Activated T-cell treated with anti-CD3 and anti-CD28 coated beads for 24 hours (primary cell): ENCODE data around the gene RNF10.
A peak's percentile ranks its signal among the peaks of the same experiment; 100 is the strongest.
"Not testable (repeated sequence)": the region's sequence is repeated elsewhere in the genome, so short reads cannot be mapped to it uniquely, and the experiment has no call there.

Source experiments
- DNase-seq: peaks from one replicate; pipeline ENCODE4 v3.0.0-alpha.2; 2020; ENCODE audit warnings: low read depth

Gene RNF10

DNA sequence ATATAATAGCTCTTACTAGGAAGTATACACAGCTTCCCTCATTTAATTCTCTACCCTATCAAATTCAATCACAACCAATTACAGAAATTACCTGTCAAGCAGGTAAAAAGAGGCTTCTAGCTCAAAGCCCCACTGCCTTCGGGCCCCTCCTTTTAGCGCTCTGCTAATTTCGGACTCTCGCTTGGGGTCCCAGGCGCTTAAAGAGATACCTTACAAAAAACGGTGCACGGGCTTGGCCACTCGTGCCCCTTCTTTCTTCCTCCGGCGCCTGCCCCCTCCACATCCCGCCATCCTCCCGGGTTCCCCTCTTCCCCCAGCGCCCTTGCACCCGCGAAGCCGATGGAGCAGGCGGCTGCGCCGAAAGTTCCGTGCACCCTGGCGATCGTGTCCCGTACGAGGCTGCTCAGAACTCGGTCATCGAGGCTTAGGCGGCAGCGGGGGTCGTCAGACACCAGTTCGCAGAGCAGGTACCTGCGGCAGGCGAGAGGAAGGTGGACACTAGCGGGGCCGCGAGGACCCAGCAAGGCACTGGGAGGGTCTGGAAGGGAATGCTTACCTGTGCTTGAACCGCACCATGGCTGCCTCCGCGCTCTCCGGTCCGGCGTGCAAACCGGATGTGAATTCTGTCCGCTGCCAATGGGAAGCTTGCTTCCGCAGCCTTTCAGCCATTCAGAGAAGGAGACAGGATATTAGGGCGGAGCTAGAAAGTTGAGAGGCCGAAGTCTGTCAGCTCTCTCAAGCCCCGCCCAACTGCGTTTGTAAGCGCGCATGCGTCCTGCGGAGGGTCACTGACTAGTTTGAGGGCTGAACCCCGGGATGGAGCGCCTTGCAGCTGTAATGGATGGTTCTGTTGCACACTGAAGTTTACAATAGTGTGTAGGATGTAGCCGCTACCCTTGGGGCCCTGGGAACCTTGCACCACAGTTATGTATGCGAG is 46.9 kb downstream of the RNF10 start, which contains the start of gene POP5:
POP5 (minus strand) TSS at position 616 of the 937 bp plus-strand sequence; CDS start at position 576, 40 bp downstream.
- peak; percentile 91 for DNase-seq

DNA sequence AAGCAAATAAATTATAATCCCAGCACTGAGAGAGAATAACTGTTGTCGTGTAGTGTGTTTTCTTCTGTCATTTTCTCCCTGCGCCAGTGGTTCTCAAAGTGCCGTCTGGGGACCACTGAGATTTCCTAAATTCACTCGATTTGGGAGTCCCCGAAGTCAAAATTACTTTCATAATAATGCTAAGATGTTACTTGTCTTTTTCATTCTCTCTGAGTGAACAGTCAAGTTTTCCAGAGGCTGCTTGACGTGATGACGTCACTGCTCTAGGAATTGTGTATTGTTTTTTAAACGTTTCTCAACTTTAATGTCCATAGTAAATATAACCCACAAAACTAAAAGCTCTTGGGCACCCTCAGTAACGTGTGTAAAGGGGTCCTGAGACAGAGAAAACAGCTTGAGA is 47.8 kb downstream of the RNF10 start:
- no peak for DNase-seq

DNA sequence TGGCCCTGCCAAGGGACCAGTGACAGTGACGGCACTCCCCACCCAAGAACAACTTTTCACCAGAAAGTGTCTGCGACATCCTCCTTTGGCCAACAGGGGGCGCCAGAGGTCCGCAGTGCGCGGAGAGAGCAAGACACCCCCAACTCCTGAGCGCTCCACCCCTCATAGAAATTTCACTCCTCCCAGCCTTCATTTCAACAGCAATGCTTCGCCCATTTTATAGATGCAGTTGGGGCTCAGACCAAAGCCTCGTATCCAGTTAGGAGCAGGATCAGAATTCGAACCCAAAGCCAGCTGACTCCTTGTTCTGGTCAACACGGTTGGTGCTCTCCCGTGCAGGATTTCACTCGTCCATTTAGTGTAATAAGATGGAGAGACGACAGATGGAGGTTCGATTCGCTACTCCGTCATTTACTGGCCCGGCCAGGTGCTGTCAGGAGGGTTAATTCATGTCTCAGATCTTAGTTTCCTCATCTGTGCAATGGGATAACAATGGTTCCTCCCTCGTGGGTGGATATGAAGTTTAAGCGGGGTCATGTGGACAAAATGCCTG is 49.4 kb downstream of the RNF10 start:
- DNase-seq, result peak; percentile 77

- peak; percentile 37 for DNase-seq
Measured at GRCh38 chr12:120584343-120585149, 50.4 kb downstream of the RNF10 start.

- DNase-seq, result no peak
Measured at GRCh38 chr12:120586206-120586605, 52.0 kb downstream of the RNF10 start.

DNA sequence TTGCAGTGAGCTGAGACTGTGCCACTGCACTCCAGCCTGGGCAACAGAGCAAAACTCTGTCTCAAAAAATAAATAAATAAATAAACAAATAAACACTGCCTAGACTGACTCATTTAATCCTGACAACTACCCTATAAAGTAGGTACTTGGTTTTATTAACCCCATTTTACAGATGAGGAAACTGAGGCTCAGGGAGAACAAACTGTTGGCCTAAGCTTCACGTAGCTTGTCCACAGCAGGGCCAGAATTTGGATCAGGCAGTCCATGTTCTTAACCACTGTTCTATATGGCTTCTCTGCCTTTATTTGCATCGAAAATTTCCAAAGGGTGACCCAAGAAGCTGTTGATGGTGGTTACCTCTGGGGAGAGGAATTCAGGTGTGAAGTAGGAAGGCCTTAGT is 52.7 kb downstream of the RNF10 start:
- no peak for DNase-seq

- DNase-seq, result no peak
Measured at GRCh38 chr12:120588371-120588770, 54.2 kb downstream of the RNF10 start.

DNA sequence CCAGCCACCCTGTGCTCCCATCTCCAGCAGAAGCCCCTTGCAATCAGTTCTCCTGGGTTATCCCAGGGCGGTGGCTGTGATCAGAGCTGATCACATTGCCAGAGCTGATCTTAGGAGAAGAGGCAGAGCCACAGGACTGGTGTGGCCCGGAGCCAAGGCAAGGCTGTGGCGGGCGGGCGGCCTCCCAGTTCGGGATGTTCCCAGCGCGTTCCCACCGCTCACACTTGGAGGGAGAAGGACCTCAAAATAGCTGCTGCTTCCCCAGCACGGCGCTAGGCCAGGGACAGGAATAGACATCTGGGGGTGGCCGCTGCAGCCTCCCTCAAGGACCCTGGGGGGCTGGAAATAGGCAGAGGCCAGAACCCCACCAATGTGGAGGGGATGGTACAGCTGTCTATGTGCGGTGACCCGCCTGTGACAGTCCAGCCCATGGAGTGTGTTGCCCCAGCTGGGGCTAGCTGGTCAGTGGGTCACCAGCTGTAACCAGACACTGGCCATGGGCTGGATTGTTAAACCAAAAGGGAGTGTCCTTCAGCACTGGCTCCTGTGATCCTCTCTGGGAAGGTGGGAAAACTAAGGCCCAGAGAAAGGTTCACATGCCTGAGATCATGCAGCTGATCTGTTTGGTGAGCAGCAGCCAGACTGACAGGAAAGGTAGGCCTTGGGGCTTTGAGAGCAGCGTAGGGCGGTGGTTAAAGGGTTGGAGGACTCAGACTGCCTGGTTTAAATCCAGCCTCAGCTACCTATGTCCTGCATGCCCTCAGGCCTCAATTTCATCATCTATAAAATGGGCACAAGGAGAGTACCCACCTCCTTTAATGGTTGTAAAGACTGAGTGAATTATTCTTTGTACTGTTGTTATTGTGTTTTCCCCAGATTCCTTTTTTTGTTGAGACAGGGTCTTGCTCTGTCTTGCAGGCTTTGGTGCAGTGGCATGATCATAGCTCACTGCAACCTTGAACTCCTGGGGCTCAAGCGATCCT is 55.1 kb downstream of the RNF10 start:
- DNase-seq, result no peak

GRCh38 chr12:120590741-120591407 is 56.7 kb downstream of the RNF10 start:
- no peak for DNase-seq

DNA sequence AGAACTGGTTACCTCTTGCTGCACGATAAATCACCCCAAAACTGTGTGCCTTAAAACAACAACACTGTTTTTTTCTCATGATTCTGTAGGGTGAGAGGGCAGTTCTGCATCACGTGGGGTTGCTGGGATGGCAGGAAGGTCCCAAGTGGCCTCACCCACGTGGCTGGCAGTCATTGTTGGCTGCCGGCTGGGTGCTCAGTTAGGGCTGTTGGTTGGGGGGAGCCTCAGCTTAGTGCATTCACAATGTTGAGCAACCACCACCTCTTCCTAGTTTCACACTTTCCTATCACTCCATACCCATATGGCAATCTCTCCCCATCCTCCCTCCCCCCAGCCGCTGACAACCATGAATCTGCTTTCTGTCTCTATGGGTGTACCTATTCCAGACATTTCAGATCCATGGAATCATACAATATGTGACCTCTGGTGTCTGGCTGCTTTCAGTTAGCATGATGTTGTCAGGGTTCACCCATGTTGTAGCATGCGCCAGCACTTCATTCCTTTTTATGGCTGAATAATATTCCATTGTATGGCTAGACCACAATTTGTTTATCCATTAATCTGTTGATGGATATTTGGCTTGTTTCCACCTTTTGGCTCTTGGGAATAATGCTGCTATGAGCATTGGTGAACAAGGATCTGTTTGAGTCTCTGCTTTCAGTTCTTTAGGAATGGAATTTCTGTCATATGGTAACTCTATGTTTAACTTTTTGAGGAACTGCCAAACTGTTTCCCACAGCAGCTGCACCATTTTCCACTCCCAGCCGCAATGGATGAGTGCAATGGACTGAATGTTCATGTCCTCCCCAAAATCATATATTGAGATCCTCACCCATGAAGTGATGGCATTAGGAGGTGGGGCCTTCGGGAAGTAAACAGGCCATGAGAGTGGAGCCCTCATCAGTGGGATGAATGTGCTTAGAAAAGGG is 58.2 kb downstream of the RNF10 start:
- no peak for DNase-seq

DNA sequence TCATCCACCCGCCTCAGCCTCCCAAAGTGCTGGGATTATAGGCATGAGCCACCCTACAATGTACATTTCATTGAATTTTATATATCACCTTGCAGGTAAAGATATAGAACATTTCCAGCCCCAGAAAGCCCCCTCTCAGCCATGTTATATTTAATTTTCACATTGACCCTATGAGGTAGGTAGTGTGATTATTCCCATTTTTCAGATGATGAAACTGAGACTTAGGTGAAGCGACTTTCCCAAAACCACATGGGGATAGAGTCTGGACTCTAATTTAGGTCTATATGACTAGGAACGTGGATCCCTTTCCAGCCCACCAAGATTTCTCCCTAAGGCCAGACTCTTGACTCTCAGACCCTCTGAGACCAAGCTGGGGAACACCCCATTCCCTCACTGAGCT is 62.7 kb downstream of the RNF10 start:
- no peak for DNase-seq

GRCh38 chr12:120597861-120598260 is 63.7 kb downstream of the RNF10 start:
- DNase-seq, result no peak

DNA sequence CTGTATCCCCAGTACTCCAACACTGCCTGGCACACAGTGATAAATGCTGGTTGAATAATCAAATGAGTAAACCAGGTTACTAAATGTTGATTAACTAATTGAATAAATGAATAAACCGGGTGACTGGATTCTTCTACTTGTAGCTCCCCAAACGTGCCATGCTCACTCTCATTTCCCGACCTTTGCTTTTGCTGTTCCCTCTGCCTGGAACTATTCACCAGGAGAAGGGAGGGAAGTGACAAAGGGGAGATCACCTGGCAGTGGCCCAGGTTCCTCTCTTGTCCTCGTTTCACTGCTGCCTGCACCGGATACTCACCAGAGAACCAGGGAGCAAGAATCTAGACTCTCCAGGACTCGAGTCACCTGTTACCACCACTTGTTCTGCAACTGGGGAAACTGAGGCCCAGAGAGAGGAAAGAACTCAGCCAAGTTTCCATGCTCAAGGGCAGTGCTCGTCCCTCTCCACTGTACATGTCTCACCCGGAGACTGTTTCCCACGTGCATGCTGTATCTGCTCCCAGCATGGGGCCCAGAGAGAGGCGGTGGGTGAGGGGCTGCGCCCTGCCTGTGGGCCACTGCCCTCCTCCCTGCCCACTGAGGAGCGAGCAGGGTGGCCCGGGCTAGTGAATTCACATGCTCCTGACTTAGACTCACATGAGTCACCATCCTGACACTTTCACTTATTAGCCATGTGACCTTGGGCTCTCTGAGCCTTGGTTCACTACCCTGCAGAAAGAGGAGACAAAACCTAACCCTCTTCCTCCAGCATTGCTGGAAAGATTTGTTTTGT is 64.7 kb downstream of the RNF10 start:
- DNase-seq, result no peak

DNA sequence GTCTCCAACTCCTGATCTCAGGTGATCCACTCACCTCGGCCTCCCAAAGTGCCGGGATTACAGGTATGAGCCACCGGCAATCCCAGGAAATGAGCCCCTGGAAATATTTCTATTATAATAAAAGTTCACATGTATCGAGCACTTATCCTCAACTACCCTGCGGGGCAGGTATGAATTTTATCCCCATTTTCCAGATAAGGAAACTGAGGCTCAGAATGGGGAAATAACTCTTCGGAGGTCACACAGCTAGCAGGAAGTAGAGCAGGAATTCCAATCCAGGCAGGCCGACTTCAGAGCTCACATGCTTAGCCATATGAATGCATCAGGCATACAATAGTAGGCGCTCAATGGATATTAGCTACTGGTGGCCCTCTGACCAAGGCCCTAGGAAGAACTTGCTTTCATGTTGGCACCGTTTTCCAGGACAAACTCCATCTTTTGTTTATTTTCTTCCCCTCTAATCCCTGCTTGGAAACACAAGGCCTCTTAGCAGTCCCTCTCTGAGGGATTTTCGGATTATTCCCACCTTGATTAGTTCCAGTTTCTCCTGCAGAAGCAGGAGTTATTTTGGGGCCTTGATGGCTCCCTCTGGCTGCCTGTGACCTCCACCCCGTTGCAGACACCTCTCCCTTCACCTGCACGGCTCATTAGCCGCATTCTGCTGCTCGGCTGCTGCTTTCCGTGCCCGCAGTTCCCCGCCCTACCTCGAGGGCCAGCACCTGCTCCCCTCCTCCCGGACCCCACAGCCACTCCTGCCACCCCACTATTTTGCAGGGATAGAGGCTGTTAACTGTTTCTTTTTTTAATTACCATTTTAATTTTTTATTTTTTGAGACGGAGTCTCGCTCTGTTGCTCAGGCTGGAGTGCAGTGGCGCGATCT is 65.8 kb downstream of the RNF10 start:
- DNase-seq, result no peak

GRCh38 chr12:120602416-120602815 is 68.3 kb downstream of the RNF10 start:
- not testable (repeated sequence) for DNase-seq

DNA sequence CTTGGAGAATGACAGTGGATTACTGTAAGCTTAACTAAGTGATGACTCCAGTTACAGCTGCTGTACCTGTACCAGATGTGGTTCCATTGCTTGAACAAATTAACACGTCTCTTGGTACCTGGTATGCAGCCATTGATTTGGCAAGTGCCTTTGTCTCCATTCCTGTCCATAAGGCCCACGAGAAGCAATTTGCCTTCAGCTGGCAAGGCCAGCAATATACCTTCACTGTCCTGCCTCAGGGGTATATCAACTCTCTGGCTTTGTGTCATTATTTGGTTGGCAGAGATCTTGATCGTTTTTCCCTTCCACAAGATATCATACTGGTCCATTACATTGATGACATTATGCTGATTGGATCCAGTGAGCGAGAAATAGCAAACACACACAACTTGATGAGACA is 76.4 kb downstream of the RNF10 start:
- no peak for DNase-seq

GRCh38 chr12:120611534-120611933 is 77.4 kb downstream of the RNF10 start:
- DNase-seq, result not testable (repeated sequence)

DNA sequence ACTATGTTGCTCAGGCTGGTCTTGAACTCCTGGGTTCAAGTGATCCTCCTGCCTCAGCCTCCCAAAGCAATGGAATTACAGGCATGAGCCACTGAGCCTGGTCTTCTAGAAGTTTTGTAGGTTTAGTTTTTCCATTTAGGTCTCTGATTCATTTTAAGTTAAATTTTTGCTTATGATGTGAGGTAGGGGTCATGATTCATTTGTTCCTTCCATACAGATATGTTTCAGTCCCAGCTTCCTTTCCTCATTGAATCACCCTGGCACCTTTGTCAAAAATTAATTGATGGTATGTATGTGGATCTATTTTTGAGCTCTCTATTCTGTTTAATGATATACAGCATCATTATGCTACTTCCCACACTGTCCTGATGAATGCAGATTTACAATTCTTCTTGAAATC is 80.7 kb downstream of the RNF10 start:
- no peak for DNase-seq
